Endothelial cell (in vitro differentiated cells): Measurements from ENCODE around the gene ZACN. TPM values are rescaled to one million over a fixed set of nuclear protein-coding genes. Genes with fewer than 3 reads are reported as not detected.
A peak's percentile ranks its signal among the peaks of the same experiment; 100 is the strongest.

Source experiments
- DNase-seq: peaks from one replicate; pipeline ENCODE4 v3.0.0; 2021; ENCODE audit warnings: low spot score
- H3K27ac Mint-ChIP-seq: one replicate; pipeline ENCODE4 v1.8.0; 2021; ENCODE audit warnings: mixed read lengths, inconsistent platforms; ENCODE audit not compliant: unreplicated experiment
- H3K27me3 Mint-ChIP-seq: one replicate; pipeline ENCODE4 v1.8.0; 2021; ENCODE audit warnings: mild to moderate bottlenecking, moderate library complexity, mixed read lengths, inconsistent platforms; ENCODE audit not compliant: unreplicated experiment
- H3K36me3 Mint-ChIP-seq: one replicate; pipeline ENCODE4 v1.8.0; 2021; ENCODE audit warnings: mild to moderate bottlenecking, low read depth, mixed read lengths, inconsistent platforms; ENCODE audit not compliant: unreplicated experiment
- H3K4me1 Mint-ChIP-seq: one replicate; pipeline ENCODE4 v1.8.0; 2021; ENCODE audit warnings: mild to moderate bottlenecking, mixed read lengths, inconsistent platforms; ENCODE audit not compliant: unreplicated experiment
- H3K4me3 Mint-ChIP-seq: one replicate; pipeline ENCODE4 v1.8.0; 2021; ENCODE audit warnings: mild to moderate bottlenecking, mixed read lengths, inconsistent platforms; ENCODE audit not compliant: unreplicated experiment
- H3K9me3 Mint-ChIP-seq: one replicate; pipeline ENCODE4 v1.8.0; 2021; ENCODE audit warnings: mixed read lengths, inconsistent platforms; ENCODE audit not compliant: unreplicated experiment
- CTCF ChIP-seq: fragments of 200-600 bp; sonication (generic); IDR thresholded peaks from one replicate; pipeline ENCODE4 v1.5.0; 2021; ENCODE audit warnings: antibody characterized with exemption; ENCODE audit not compliant: unreplicated experiment
- total RNA-seq: library from RNA; stranded (reverse); fragmentation: NEBNext Ultra II Directional; extraction: Animal tissue kit (Norgen Biotek cat#: 25700); gene quantifications from one replicate; pipeline ENCODE4 v1.2.1, GENCODE V29; 2021; ENCODE audit not compliant: unreplicated experiment

The ZACN gene
- total RNA-seq, 1 donor from 2014 or later: not detected

- Mint-ChIP-seq H3K27ac (no peak overlapping the region), H3K4me3 (no peak overlapping the region), H3K9me3 (no peaks in the 10 kb centered on the region), H3K4me1 (no peaks in the 10 kb centered on the region), H3K36me3 (peaks cover 41% of the 10 kb centered on the region), H3K27me3 (no peaks in the 10 kb centered on the region)
- TF ChIP-seq CTCF: no peak
- no peak for DNase-seq
Observed at GRCh38 chr17:76050538-76051467, 28.2 kb upstream of the ZACN start.

GRCh38 chr17:76051561-76051960 lies 27.4 kb upstream of the ZACN start:
- Mint-ChIP-seq H3K36me3 (peaks cover 42% of the 10 kb centered on the region), H3K4me1 (no peaks in the 10 kb centered on the region), H3K9me3 (no peaks in the 10 kb centered on the region), H3K27me3 (peaks cover 4% of the 10 kb centered on the region), H3K4me3 (peak overlapping the region; percentile 70), H3K27ac (peak overlapping the region; percentile 44)
- no peak for TF ChIP-seq CTCF
- no peak for DNase-seq

GRCh38 chr17:76053246-76054111 lies 25.5 kb upstream of the ZACN start:
- peaks cover 4% of the 10 kb centered on the region for H3K27me3 Mint-ChIP-seq
- peaks cover 46% of the 10 kb centered on the region for H3K36me3 Mint-ChIP-seq
- H3K4me1 Mint-ChIP-seq: no peaks in the 10 kb centered on the region
- no peak for TF ChIP-seq CTCF
- no peak overlapping the region for H3K27ac Mint-ChIP-seq
- no peak overlapping the region for H3K4me3 Mint-ChIP-seq
- no peaks in the 10 kb centered on the region for H3K9me3 Mint-ChIP-seq
- no peak for DNase-seq

- no peak for DNase-seq
- no peak overlapping the region for H3K27ac Mint-ChIP-seq
- TF ChIP-seq CTCF: no peak
- peaks cover 4% of the 10 kb centered on the region for H3K27me3 Mint-ChIP-seq
- peaks cover 47% of the 10 kb centered on the region for H3K36me3 Mint-ChIP-seq
- H3K4me1 Mint-ChIP-seq: no peaks in the 10 kb centered on the region
- H3K4me3 Mint-ChIP-seq: no peak overlapping the region
- no peaks in the 10 kb centered on the region for H3K9me3 Mint-ChIP-seq
Observed at GRCh38 chr17:76054112-76054476, 24.9 kb upstream of the ZACN start.
